Activated CD8-positive, alpha-beta memory T cell treated with anti-CD3 and anti-CD28 coated beads for 48 hours (primary cell): ENCODE data around the gene CALN1.
"Not testable (repeated sequence)": the region's sequence is repeated elsewhere in the genome, so short reads cannot be mapped to it uniquely, and the experiment has no call there.

Experiments used
- DNase-seq, 3 experiments: peaks; one replicate each; pipeline ENCODE4 v3.0.0-alpha.2; 2020; ENCODE audit warnings: low read depth in 2 of 3, low spot score in 2 of 3

Gene CALN1

GRCh38 chr7:71990138-71990462 is 422.0 kb downstream of the CALN1 start:
- no peak for DNase-seq

- no peak for DNase-seq
These were observed 423.9 kb downstream of the CALN1 start for GRCh38 chr7:71988201-71988600.

GRCh38 chr7:71987200-71987767 is 424.9 kb downstream of the CALN1 start:
- DNase-seq: no peak

- no peak for DNase-seq
These were observed 427.8 kb downstream of the CALN1 start for GRCh38 chr7:71984348-71984747.

- DNase-seq: no peak
These were observed 429.3 kb downstream of the CALN1 start for GRCh38 chr7:71982851-71983250.

GRCh38 chr7:71976645-71977044 is 435.5 kb downstream of the CALN1 start:
- DNase-seq: no peak

GRCh38 chr7:71974611-71975010 is 437.5 kb downstream of the CALN1 start:
- no peak for DNase-seq

- DNase-seq: no peak
These were observed 439.6 kb downstream of the CALN1 start for GRCh38 chr7:71972534-71972933.

GRCh38 chr7:71970725-71971124 is 441.4 kb downstream of the CALN1 start:
- no peak for DNase-seq

- DNase-seq: no peak
These were observed 449.5 kb downstream of the CALN1 start for GRCh38 chr7:71962636-71963035.

- no peak for DNase-seq
These were observed 450.9 kb downstream of the CALN1 start for GRCh38 chr7:71961283-71961682.

- no peak for DNase-seq
These were observed 470.0 kb downstream of the CALN1 start for GRCh38 chr7:71942115-71942514.

- DNase-seq: no peak
These were observed 474.2 kb downstream of the CALN1 start for GRCh38 chr7:71937840-71938371.

GRCh38 chr7:71935674-71936073 is 476.5 kb downstream of the CALN1 start:
- no peak for DNase-seq

GRCh38 chr7:71933426-71933825 is 478.7 kb downstream of the CALN1 start:
- no peak for DNase-seq

GRCh38 chr7:71925663-71926062 is 486.5 kb downstream of the CALN1 start:
- DNase-seq: no peak

GRCh38 chr7:71914204-71914603 is 497.9 kb downstream of the CALN1 start:
- DNase-seq: not testable (repeated sequence)

GRCh38 chr7:71912476-71912875 is 499.7 kb downstream of the CALN1 start:
- DNase-seq: no peak

- no peak for DNase-seq
These were observed 501.1 kb downstream of the CALN1 start for GRCh38 chr7:71911051-71911450.

- no peak for DNase-seq
These were observed 506.3 kb downstream of the CALN1 start for GRCh38 chr7:71905821-71906220.

GRCh38 chr7:71904484-71904883 is 507.7 kb downstream of the CALN1 start:
- DNase-seq: no peak

GRCh38 chr7:71900556-71900955 is 511.6 kb downstream of the CALN1 start:
- no peak for DNase-seq

GRCh38 chr7:71896535-71896934 is 515.6 kb downstream of the CALN1 start:
- DNase-seq: no peak

- no peak for DNase-seq
These were observed 526.1 kb downstream of the CALN1 start for GRCh38 chr7:71886046-71886445.
